Measurements from ENCODE around the gene HSD17B12. TPM values are rescaled to one million over a fixed set of nuclear protein-coding genes. Genes with fewer than 3 reads are reported as not detected.

The HSD17B12 gene
- polyA plus RNA-seq = 10 to 100 TPM; 20.5 to 89.4 (median 45.9) TPM
- long read RNA-seq, donor 1, full-length matches to known transcripts = 90 of 103 reads
- long read RNA-seq, donor 1, partial matches to known transcripts = 13 of 103 reads
- long read RNA-seq, donor 1, other reads (novel, unspliced or antisense) = 0 of 103 reads
- long read RNA-seq, donor 2, full-length matches to known transcripts = 15 of 31 reads
- long read RNA-seq, donor 2, partial matches to known transcripts = 16 of 31 reads
- long read RNA-seq, donor 2, other reads (novel, unspliced or antisense) = 0 of 31 reads
- long read RNA-seq, donor 3, full-length matches to known transcripts = 18 of 18 reads
- long read RNA-seq, donor 3, partial matches to known transcripts = 0 of 18 reads
- long read RNA-seq, donor 3, other reads (novel, unspliced or antisense) = 0 of 18 reads
- long read RNA-seq, donor 4, partial matches to known transcripts = 0 of 1 reads
- long read RNA-seq, donor 4, other reads (novel, unspliced or antisense) = 0 of 1 reads
- long read RNA-seq, donor 5, transcript HSD17B12-201 (11 exons, 2,571 nt) = major isoform, 7 of 8 reads
- long read RNA-seq, donor 5, partial matches to known transcripts = 0 of 8 reads
- long read RNA-seq, donor 5, other reads (novel, unspliced or antisense) = 0 of 8 reads
- long read RNA-seq, donor 6, full-length matches to known transcripts = 34 of 34 reads
- long read RNA-seq, donor 6, partial matches to known transcripts = 0 of 34 reads
- long read RNA-seq, donor 6, other reads (novel, unspliced or antisense) = 0 of 34 reads
- long read RNA-seq, donor 7 = 0 reads
- long read RNA-seq, donor 8, partial matches to known transcripts = 0 of 1 reads
- long read RNA-seq, donor 8, other reads (novel, unspliced or antisense) = 0 of 1 reads
- long read RNA-seq, donor 9, transcript HSD17B12-201 (11 exons, 2,571 nt) = major isoform, 11 of 11 reads
- long read RNA-seq, donor 9, partial matches to known transcripts = 0 of 11 reads
- long read RNA-seq, donor 9, other reads (novel, unspliced or antisense) = 0 of 11 reads
- long read RNA-seq, donor 10, full-length matches to known transcripts = 47 of 47 reads
- long read RNA-seq, donor 10, partial matches to known transcripts = 0 of 47 reads
- long read RNA-seq, donor 10, other reads (novel, unspliced or antisense) = 0 of 47 reads

GRCh38 chr11:43680521-43681400 is at the start of gene HSD17B12:
TSS of gene HSD17B12 (plus strand) at chr11:43680738. CDS start at chr11:43680828, 90 bp downstream.
- peak; percentile 88 for FAIRE-seq

DNA sequence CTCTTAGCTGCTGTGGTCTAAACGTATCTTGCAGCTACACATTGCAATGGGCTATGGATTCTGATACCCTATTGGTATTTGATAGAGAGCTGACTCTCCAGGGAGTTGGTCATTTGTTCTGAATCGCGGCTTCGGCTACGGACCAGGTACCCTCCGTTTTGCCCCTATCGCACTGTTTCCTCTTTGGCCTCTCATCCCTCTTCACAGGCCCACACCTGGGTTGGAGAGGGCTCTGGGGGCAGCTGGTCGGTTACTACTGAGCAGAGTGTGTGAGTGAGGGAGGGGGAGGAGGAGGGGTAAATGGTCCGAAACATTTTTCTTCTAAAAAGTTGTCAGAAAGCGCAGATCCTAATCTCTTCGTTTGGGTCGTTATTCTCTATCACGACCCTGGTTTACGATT is 48.8 kb upstream of the HSD17B12 start:
- DNase-seq = no peak
- no peaks in the 10 kb centered on the region for H3K9me3 ChIP-seq (ENCODE audit: control insufficient read depth in 2 of 2, insufficient read depth in 1 of 2, low read depth in 1 of 2, low read length in 1 of 2)
- H3K4me3 ChIP-seq (ENCODE audit: low read depth in 1 of 3, low read length in 3 of 3) = no peak overlapping the region
- no peaks in the 10 kb centered on the region for H3K36me3 ChIP-seq (ENCODE audit: control insufficient read depth in 3 of 3, insufficient read depth in 2 of 3, low read depth in 1 of 3, low read length in 3 of 3)
- H3K4me1 ChIP-seq (ENCODE audit: control insufficient read depth in 3 of 3, insufficient read depth in 2 of 3, low read depth in 1 of 3, low read length in 2 of 3) = no peaks in the 10 kb centered on the region
- WGBS, 3 donors = 25 to 39% (median 36%) methylated on average over 14 of the region's 14 CpGs
- no peak for FAIRE-seq
- H3K27ac ChIP-seq (ENCODE audit: low read depth in 1 of 3, low read length in 2 of 3) = no peak overlapping the region
- H3K27me3 ChIP-seq (ENCODE audit: control insufficient read depth in 3 of 3, insufficient read depth in 3 of 3, low read length in 3 of 3) = peaks cover 0 to 22% (median 4%) of the 10 kb centered on the region in 3 donors

More at GRCh38 chr11:43680521-43681400, at the start of gene HSD17B12:
- Histone ChIP-seq H3K36me3 (ENCODE audit: control insufficient read depth in 3 of 3, insufficient read depth in 2 of 3, low read depth in 1 of 3, low read length in 3 of 3) (peaks cover 0 to 6% (median 0%) of the 10 kb centered on the region in 3 donors), H3K9me3 (ENCODE audit: control insufficient read depth in 2 of 2, insufficient read depth in 1 of 2, low read depth in 1 of 2, low read length in 1 of 2) (no peaks in the 10 kb centered on the region), H3K4me3 (ENCODE audit: low read depth in 1 of 3, low read length in 3 of 3) (peak within 1 kb of the TSS; percentile 79 to 86 (median 84)), H3K4me1 (ENCODE audit: control insufficient read depth in 3 of 3, insufficient read depth in 2 of 3, low read depth in 1 of 3, low read length in 2 of 3) (no peaks in the 10 kb centered on the region), H3K27me3 (ENCODE audit: control insufficient read depth in 3 of 3, insufficient read depth in 3 of 3, low read length in 3 of 3) (no peaks in the 10 kb centered on the region), H3K27ac (ENCODE audit: low read depth in 1 of 3, low read length in 2 of 3) (peak within 1 kb of the TSS; percentile 90 to 99 (median 94))
- WGBS, 3 donors = 0 to 1% (median 0%) methylated on average over 51 to 62 of the region's 62 CpGs
- peak; percentile 99 to 100 for DNase-seq

- peaks cover 0 to 22% (median 4%) of the 10 kb centered on the region in 3 donors for H3K27me3 ChIP-seq (ENCODE audit: control insufficient read depth in 3 of 3, insufficient read depth in 3 of 3, low read length in 3 of 3)
These were observed 48.4 kb upstream of the HSD17B12 start for GRCh38 chr11:43632181-43632580.

DNA sequence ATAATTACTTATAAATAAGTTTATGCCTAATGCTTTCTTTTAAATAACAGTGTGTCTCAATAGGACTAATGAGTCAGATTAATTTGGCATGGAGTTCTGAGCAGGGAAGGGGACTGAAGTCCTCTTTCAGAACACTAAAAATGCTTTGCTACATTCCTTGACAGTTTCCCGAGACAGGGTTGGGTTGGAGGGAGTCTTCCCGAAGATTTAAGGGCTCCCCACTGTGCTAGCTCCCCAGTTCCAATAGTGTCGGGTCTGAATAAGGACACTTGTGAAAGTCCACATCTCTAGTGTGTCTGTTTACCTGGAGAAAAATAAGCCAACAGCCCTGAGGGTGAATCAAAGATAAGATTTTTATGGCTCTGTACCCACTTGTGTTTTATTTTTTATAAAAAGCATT is 41.8 kb upstream of the HSD17B12 start:
- 8 to 24% (median 13%) methylated on average over 3 of the region's 3 CpGs for WGBS, 3 donors
- H3K4me3 ChIP-seq (ENCODE audit: low read depth in 1 of 3, low read length in 3 of 3) = no peak overlapping the region
- no peaks in the 10 kb centered on the region for H3K36me3 ChIP-seq (ENCODE audit: control insufficient read depth in 3 of 3, insufficient read depth in 2 of 3, low read depth in 1 of 3, low read length in 3 of 3)
- H3K27ac ChIP-seq (ENCODE audit: low read depth in 1 of 3, low read length in 2 of 3) = no peak overlapping the region
- H3K27me3 ChIP-seq (ENCODE audit: control insufficient read depth in 3 of 3, insufficient read depth in 3 of 3, low read length in 3 of 3) = peaks cover 0 to 28% (median 5%) of the 10 kb centered on the region in 3 donors
- FAIRE-seq = no peak
- H3K4me1 ChIP-seq (ENCODE audit: control insufficient read depth in 3 of 3, insufficient read depth in 2 of 3, low read depth in 1 of 3, low read length in 2 of 3) = no peaks in the 10 kb centered on the region
- no peak for DNase-seq
- H3K9me3 ChIP-seq (ENCODE audit: control insufficient read depth in 2 of 2, insufficient read depth in 1 of 2, low read depth in 1 of 2, low read length in 1 of 2) = no peaks in the 10 kb centered on the region

More at GRCh38 chr11:43632181-43632580, 48.4 kb upstream of the HSD17B12 start:
- 8 to 18% (median 11%) methylated on average over 3 of the region's 3 CpGs for WGBS, 3 donors
- DNase-seq (no peak), FAIRE-seq (no peak)
- H3K36me3 ChIP-seq (ENCODE audit: control insufficient read depth in 3 of 3, insufficient read depth in 2 of 3, low read depth in 1 of 3, low read length in 3 of 3) = no peaks in the 10 kb centered on the region
- no peaks in the 10 kb centered on the region for H3K4me1 ChIP-seq (ENCODE audit: control insufficient read depth in 3 of 3, insufficient read depth in 2 of 3, low read depth in 1 of 3, low read length in 2 of 3)
- H3K27ac ChIP-seq (ENCODE audit: low read depth in 1 of 3, low read length in 2 of 3) = no peak overlapping the region
- no peaks in the 10 kb centered on the region for H3K9me3 ChIP-seq (ENCODE audit: control insufficient read depth in 2 of 2, insufficient read depth in 1 of 2, low read depth in 1 of 2, low read length in 1 of 2)
- no peak overlapping the region for H3K4me3 ChIP-seq (ENCODE audit: low read depth in 1 of 3, low read length in 3 of 3)

GRCh38 chr11:43639224-43639623 is 41.3 kb upstream of the HSD17B12 start:
- Histone ChIP-seq H3K4me1 (ENCODE audit: control insufficient read depth in 3 of 3, insufficient read depth in 2 of 3, low read depth in 1 of 3, low read length in 2 of 3) (no peaks in the 10 kb centered on the region), H3K27ac (ENCODE audit: low read depth in 1 of 3, low read length in 2 of 3) (no peak overlapping the region), H3K36me3 (ENCODE audit: control insufficient read depth in 3 of 3, insufficient read depth in 2 of 3, low read depth in 1 of 3, low read length in 3 of 3) (no peaks in the 10 kb centered on the region), H3K4me3 (ENCODE audit: low read depth in 1 of 3, low read length in 3 of 3) (no peak overlapping the region), H3K27me3 (ENCODE audit: control insufficient read depth in 3 of 3, insufficient read depth in 3 of 3, low read length in 3 of 3) (peaks cover 0 to 28% (median 5%) of the 10 kb centered on the region in 3 donors), H3K9me3 (ENCODE audit: control insufficient read depth in 2 of 2, insufficient read depth in 1 of 2, low read depth in 1 of 2, low read length in 1 of 2) (no peaks in the 10 kb centered on the region)
- 40 to 52% (median 46%) methylated on average over 3 of the region's 3 CpGs for WGBS, 3 donors
- FAIRE-seq (no peak), DNase-seq (no peak)

DNA sequence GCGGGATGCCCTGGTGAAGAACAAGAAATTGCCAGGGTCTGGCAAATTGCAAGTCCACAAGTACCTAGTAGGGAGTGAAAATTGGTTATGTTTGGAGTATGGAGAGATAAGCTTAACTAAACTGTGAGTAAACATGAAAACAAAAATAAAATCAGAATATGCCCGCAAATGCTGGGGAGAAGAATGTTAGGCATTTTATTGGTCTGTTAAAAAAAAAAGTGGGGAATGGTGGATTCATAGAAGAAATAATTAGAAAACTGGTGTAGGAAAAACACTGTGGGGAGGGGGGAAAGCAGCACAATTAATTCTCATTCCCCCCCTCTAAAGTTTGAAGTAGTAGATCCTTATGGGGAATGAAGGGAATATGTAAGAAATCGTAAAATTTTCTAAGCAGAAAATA is 40.6 kb upstream of the HSD17B12 start:
- 76 to 86% (median 83%) methylated on average over 3 of the region's 3 CpGs for WGBS, 3 donors
- Histone ChIP-seq H3K27me3 (ENCODE audit: control insufficient read depth in 3 of 3, insufficient read depth in 3 of 3, low read length in 3 of 3) (peaks cover 0 to 25% (median 5%) of the 10 kb centered on the region in 3 donors), H3K27ac (ENCODE audit: low read depth in 1 of 3, low read length in 2 of 3) (no peak overlapping the region), H3K36me3 (ENCODE audit: control insufficient read depth in 3 of 3, insufficient read depth in 2 of 3, low read depth in 1 of 3, low read length in 3 of 3) (no peaks in the 10 kb centered on the region), H3K4me3 (ENCODE audit: low read depth in 1 of 3, low read length in 3 of 3) (no peak overlapping the region), H3K9me3 (ENCODE audit: control insufficient read depth in 2 of 2, insufficient read depth in 1 of 2, low read depth in 1 of 2, low read length in 1 of 2) (no peaks in the 10 kb centered on the region), H3K4me1 (ENCODE audit: control insufficient read depth in 3 of 3, insufficient read depth in 2 of 3, low read depth in 1 of 3, low read length in 2 of 3) (peaks cover 0 to 2% (median 0%) of the 10 kb centered on the region in 3 donors)
- DNase-seq (no peak), FAIRE-seq (no peak)

DNA sequence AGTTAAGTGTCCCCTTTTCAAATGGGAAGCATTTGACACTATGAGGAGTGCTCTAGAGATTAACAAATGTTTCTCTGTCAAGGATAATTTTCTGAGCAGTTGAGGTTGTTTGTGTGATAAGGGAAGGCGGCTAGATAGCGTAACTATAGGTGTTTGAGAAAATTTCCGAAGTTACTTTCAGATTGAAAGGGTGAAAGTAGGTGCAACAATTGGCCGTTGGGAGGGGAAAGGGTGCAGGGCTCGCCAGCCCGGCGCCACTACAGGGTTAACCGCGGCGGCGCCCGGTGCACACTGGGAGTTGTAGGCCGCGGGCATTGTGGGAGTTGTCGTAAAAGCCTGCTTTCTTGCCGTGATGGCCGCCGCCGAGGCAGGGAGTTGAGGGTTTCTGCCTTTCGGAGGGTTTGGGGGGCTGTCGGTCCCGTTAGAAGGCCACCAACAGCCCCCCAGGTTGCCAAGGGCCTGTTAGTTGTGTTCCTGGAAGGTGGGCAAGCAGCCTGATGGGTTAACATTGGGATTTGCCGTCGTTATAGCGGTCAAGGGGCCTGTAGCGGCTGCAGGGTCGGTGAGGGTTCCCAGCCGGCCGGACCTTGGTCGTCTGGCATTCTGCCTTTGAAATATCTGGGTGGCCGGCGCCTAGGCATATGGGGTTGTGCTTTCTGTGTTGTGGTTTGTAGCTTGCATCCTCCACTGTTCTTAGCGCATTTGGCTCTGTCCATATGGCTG is 36.5 kb upstream of the HSD17B12 start:
- WGBS, 3 donors = 0 to 1% (median 1%) methylated on average over 33 of the region's 33 CpGs
- peak overlapping the region; percentile 73 to 89 (median 79) for H3K4me3 ChIP-seq (ENCODE audit: low read depth in 1 of 3, low read length in 3 of 3)
- no peak for FAIRE-seq

More for the DNA sequence above, 36.5 kb upstream of the HSD17B12 start:
- Histone ChIP-seq H3K27me3 (ENCODE audit: control insufficient read depth in 3 of 3, insufficient read depth in 3 of 3, low read length in 3 of 3) (peaks cover 0 to 9% (median 3%) of the 10 kb centered on the region in 3 donors), H3K36me3 (ENCODE audit: control insufficient read depth in 3 of 3, insufficient read depth in 2 of 3, low read depth in 1 of 3, low read length in 3 of 3) (no peaks in the 10 kb centered on the region), H3K4me1 (ENCODE audit: control insufficient read depth in 3 of 3, insufficient read depth in 2 of 3, low read depth in 1 of 3, low read length in 2 of 3) (peaks cover 0 to 5% (median 0%) of the 10 kb centered on the region in 3 donors), H3K27ac (ENCODE audit: low read depth in 1 of 3, low read length in 2 of 3) (peak overlapping the region; percentile 19 to 67 (median 65)), H3K9me3 (ENCODE audit: control insufficient read depth in 2 of 2, insufficient read depth in 1 of 2, low read depth in 1 of 2, low read length in 1 of 2) (no peaks in the 10 kb centered on the region)
- DNase-seq = peak; percentile 86 to 93

All from small intestine (tissue), 16 donors.